OCI-LY7 (cell line): ENCODE measurements around the gene FAM240A. TPM values are rescaled to one million over a fixed set of nuclear protein-coding genes. Genes with fewer than 3 reads are reported as not detected.

Experiments
- BruUV-seq: library from RNA; stranded (reverse); fragments of 400-500 nt; replicated peaks from 2 replicates; lab custom pipeline; 2021; lab: Mats Ljungman, UMichigan
- CTCF ChIA-PET: fragments of 300-600 bp; sonication (Branson Sonifier 250); formaldehyde crosslinking; loops from one replicate; lab custom pipeline; 2022; ENCODE audit warnings: antibody characterized with exemption; ENCODE audit not compliant: unreplicated experiment; lab: Charles Lee
- POLR2A ChIA-PET: fragments of 300-600 bp; sonication (Branson Sonifier 250); formaldehyde crosslinking; loops from one replicate; lab custom pipeline; 2022; ENCODE audit warnings: antibody characterized with exemption; lab: Charles Lee
- DNase-seq: peaks from one replicate; pipeline ENCODE4 v3.0.0-alpha.2; 2015; ENCODE audit warnings: low spot score
- H2AFZ ChIP-seq: fragments of 200-600 bp; sonication (generic), shearing (Covaris generic); 2 replicates; pipeline ENCODE4 v1.6.1; 2014; ENCODE audit warnings: mild to moderate bottlenecking, antibody characterized with exemption, low read length, moderate library complexity
- H3K27ac ChIP-seq: fragments of 200-600 bp; sonication (generic); 2 replicates; pipeline ENCODE4 v1.5.1; 2014; ENCODE audit warnings: mixed run types, low read depth, mild to moderate bottlenecking, moderate library complexity, low read length, inconsistent platforms; ENCODE audit not compliant: poor library complexity, severe bottlenecking
- H3K36me3 ChIP-seq: fragments of 200-600 bp; sonication (generic); 2 replicates; pipeline ENCODE4 v1.6.1; 2014; ENCODE audit warnings: mild to moderate bottlenecking, antibody characterized with exemption, low read length, moderate library complexity, mixed read lengths; ENCODE audit not compliant: insufficient read depth
- H3K4me1 ChIP-seq: fragments of 200-600 bp; sonication (generic); 2 replicates; pipeline ENCODE4 v1.5.1; 2014; ENCODE audit warnings: mild to moderate bottlenecking, low read length; ENCODE audit not compliant: insufficient read depth, poor library complexity, severe bottlenecking
- H3K4me2 ChIP-seq: fragments of 200-600 bp; sonication (generic); 2 replicates; pipeline ENCODE4 v1.6.1; 2014; ENCODE audit warnings: mild to moderate bottlenecking, low read length
- H3K4me3 ChIP-seq: fragments of 200-600 bp; sonication (generic); 2 replicates; pipeline ENCODE4 v1.5.1; 2014; ENCODE audit warnings: mild to moderate bottlenecking, low read depth, low read length; ENCODE audit not compliant: poor library complexity, severe bottlenecking
- H3K79me2 ChIP-seq: fragments of 200-600 bp; sonication (generic); 2 replicates; pipeline ENCODE4 v1.6.1; 2016; ENCODE audit warnings: low read depth, mild to moderate bottlenecking, low read length, moderate library complexity, mixed read lengths; ENCODE audit not compliant: insufficient read depth
- H3K9me2 ChIP-seq: fragments of 200-600 bp; sonication (generic); 2 replicates; pipeline ENCODE4 v1.6.1; 2016; ENCODE audit warnings: mild to moderate bottlenecking, low read length, mixed read lengths; ENCODE audit not compliant: insufficient read depth
- H3K9me3 ChIP-seq: fragments of 200-600 bp; sonication (generic); 2 replicates; pipeline ENCODE4 v1.6.1; 2014; ENCODE audit warnings: mild to moderate bottlenecking, mixed run types, low read length, mixed read lengths
- H4K20me1 ChIP-seq: fragments of 200-600 bp; sonication (generic); 2 replicates; pipeline ENCODE4 v1.6.1; 2014; ENCODE audit warnings: mild to moderate bottlenecking, antibody characterized with exemption, low read length, moderate library complexity, mixed read lengths; ENCODE audit not compliant: insufficient read depth
- CTCF ChIP-seq: fragments of 200-600 bp; sonication (generic); conservative IDR thresholded peaks from 2 replicates; pipeline ENCODE4 v1.5.1; 2014; ENCODE audit warnings: mild to moderate bottlenecking, antibody characterized with exemption, low read length, moderate library complexity, mixed read lengths
- EZH2phosphoT487 ChIP-seq: fragments of 200-600 bp; sonication (generic); IDR thresholded peaks from 2 replicates; pipeline ENCODE4 v1.6.1; 2018; ENCODE audit warnings: low read depth, borderline replicate concordance, mild to moderate bottlenecking, mixed run types, antibody characterized with exemption, low read length, moderate library complexity, mixed read lengths
- intact Hi-C: fragments of 100-400 bp; cut with micrococcal nuclease; formaldehyde crosslinking; loops from one replicate; pipeline ENCODE4 v1.10.0; 2022; ENCODE audit not compliant: unreplicated experiment
- total RNA-seq, 2 experiments: library from RNA; depleted of rRNA in 1 of 2; stranded (reverse); fragments of >200 nt in 1 of 2; shearing (Covaris generic) in 1 of 2; gene quantifications; 2 replicates each; pipeline ENCODE4 v1.2.3, GENCODE V29; 2014 to 2022

Gene FAM240A
- total RNA-seq, 2 experiments from 2014 or later, result not detected

DNA sequence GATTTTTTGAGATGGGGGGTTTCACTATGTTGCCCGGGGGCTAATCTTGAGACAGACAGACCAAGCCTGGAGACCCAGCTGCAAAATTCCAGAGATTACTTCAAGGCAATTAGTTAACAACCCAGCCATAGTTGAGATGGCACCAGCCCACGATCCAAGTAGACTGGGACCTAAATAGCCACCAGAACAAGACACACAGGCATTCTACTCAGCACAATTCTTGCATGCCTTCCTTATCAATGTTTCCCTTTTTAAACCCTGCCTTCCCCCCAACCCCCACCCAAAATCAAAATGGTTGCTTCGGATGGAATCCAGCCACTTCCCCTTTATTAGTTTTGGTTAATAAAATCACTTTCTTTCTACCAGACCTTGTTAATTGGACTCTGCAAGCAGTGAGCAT lies 28.6 kb downstream of the FAM240A start:
- no peaks in the 10 kb centered on the region for H3K4me1 ChIP-seq
- no peaks in the 10 kb centered on the region for H3K9me3 ChIP-seq
- intact Hi-C loops, result no loop called here
- DNase-seq, result no peak
- no peaks in the 10 kb centered on the region for H3K36me3 ChIP-seq
- ChIA-PET CTCF (no interaction called here), POLR2A (interaction anchor here (0.9 kb wide), 1 partner anchor 17 kb away, joined by 3 read pairs; no protein-coding TSS in a partner anchor)
- no peak overlapping the region for H2AFZ ChIP-seq
- no peak overlapping the region for H3K27ac ChIP-seq
- BruUV-seq, result no TSS peak
- H4K20me1 ChIP-seq, result no peaks in the 10 kb centered on the region
- TF ChIP-seq CTCF (no peak), EZH2phosphoT487 (no peak)
- H3K4me3 ChIP-seq, result no peak overlapping the region
- H3K9me2 ChIP-seq, result no peaks in the 10 kb centered on the region
- H3K79me2 ChIP-seq, result no peaks in the 10 kb centered on the region
- no peak overlapping the region for H3K4me2 ChIP-seq

- H3K79me2 ChIP-seq, result no peaks in the 10 kb centered on the region
- H3K9me3 ChIP-seq, result no peaks in the 10 kb centered on the region
- no peak overlapping the region for H3K27ac ChIP-seq
- CTCF ChIA-PET, result no interaction called here
- intact Hi-C loops, result no loop called here
- no peaks in the 10 kb centered on the region for H3K36me3 ChIP-seq
- no peak overlapping the region for H3K4me3 ChIP-seq
- POLR2A ChIA-PET, result no interaction called here
- no peaks in the 10 kb centered on the region for H3K4me1 ChIP-seq
- no peak overlapping the region for H2AFZ ChIP-seq
- H3K9me2 ChIP-seq, result no peaks in the 10 kb centered on the region
- TF ChIP-seq CTCF, result no peak
- no peak for TF ChIP-seq EZH2phosphoT487
- BruUV-seq, result no TSS peak
- H4K20me1 ChIP-seq, result no peaks in the 10 kb centered on the region
- no peak overlapping the region for H3K4me2 ChIP-seq
- DNase-seq, result no peak
These were observed 30.6 kb downstream of the FAM240A start for GRCh38 chr3:46642971-46643370.

- Histone ChIP-seq H3K36me3 (no peaks in the 10 kb centered on the region), H3K4me1 (no peaks in the 10 kb centered on the region), H3K4me3 (no peak overlapping the region), H2AFZ (no peak overlapping the region), H3K9me3 (no peaks in the 10 kb centered on the region), H3K27ac (no peak overlapping the region), H3K4me2 (no peak overlapping the region), H3K9me2 (no peaks in the 10 kb centered on the region), H3K79me2 (no peaks in the 10 kb centered on the region), H4K20me1 (no peaks in the 10 kb centered on the region)
- intact Hi-C loops, result no loop called here
- no peak for TF ChIP-seq CTCF
- no peak for TF ChIP-seq EZH2phosphoT487
- POLR2A ChIA-PET, result no interaction called here
- DNase-seq, result no peak
- no TSS peak for BruUV-seq
- CTCF ChIA-PET, result no interaction called here
These were observed 31.4 kb downstream of the FAM240A start for GRCh38 chr3:46643701-46644100.
